ENCODE data around the gene EIF5B. TPM values are rescaled to one million over a fixed set of nuclear protein-coding genes. Genes with fewer than 3 reads are reported as not detected.

EIF5B gene
- total RNA-seq, 3 donors from 2014 or later, result 32.5 to 53.7 (median 42.3) TPM

DNA sequence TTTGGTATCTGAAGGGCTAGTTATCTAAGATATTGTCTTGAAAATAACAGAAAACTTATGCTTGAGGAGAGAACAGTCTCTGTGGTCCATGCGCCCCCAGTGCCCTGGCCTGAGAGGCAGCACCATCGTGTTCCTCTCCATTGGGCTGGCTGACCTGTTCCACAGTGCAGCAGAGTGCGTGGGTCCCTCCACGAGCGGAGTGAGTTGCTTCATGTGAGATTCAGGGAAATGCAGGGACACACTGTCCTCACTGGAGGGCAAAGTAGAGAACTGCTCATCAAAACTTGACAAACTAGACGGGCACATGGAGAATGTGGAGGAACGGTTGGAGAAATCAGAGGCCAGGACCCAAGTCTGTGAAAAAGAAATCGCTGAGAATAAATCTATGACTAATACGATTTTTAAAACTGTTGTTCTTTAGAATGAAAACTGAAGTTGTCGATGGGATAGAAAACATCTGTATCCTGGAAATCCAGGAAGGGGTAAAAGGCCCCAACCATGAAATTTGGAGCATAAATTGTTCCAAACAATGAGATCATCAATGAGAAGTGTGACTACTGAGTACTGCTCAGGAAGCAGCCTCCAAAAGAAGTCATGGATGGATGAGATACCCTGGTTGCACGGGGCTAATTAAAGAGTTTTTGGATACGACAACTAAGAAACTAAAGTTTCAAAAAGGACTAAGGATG, 94.5 kb downstream of the EIF5B start:
- Histone ChIP-seq H3K27ac (no peak overlapping the region), H3K36me3 (peaks cover 22% of the 10 kb centered on the region), H3K4me3 (no peak overlapping the region), H3K4me1 (no peaks in the 10 kb centered on the region), H3K27me3 (no peaks in the 10 kb centered on the region), H3K9me3 (no peaks in the 10 kb centered on the region)
- TF ChIP-seq POLR2AphosphoS5 (IDR thresholded peaks at IDR 0.05) (no peak), POLR2A (IDR thresholded peaks at IDR 0.05) (no peak)
- TF ChIP-seq, protein P1, sequence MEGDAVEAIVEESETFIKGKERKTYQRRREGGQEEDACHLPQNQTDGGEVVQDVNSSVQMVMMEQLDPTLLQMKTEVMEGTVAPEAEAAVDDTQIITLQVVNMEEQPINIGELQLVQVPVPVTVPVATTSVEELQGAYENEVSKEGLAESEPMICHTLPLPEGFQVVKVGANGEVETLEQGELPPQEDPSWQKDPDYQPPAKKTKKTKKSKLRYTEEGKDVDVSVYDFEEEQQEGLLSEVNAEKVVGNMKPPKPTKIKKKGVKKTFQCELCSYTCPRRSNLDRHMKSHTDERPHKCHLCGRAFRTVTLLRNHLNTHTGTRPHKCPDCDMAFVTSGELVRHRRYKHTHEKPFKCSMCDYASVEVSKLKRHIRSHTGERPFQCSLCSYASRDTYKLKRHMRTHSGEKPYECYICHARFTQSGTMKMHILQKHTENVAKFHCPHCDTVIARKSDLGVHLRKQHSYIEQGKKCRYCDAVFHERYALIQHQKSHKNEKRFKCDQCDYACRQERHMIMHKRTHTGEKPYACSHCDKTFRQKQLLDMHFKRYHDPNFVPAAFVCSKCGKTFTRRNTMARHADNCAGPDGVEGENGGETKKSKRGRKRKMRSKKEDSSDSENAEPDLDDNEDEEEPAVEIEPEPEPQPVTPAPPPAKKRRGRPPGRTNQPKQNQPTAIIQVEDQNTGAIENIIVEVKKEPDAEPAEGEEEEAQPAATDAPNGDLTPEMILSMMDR (IDR thresholded peaks at IDR 0.05), result no peak
- DNase-seq (ENCODE audit: low spot score in 2 of 2), result no peak
- intact Hi-C loops (cut with DNase I; ENCODE audit: low total_unique reads), result no loop called here

DNA sequence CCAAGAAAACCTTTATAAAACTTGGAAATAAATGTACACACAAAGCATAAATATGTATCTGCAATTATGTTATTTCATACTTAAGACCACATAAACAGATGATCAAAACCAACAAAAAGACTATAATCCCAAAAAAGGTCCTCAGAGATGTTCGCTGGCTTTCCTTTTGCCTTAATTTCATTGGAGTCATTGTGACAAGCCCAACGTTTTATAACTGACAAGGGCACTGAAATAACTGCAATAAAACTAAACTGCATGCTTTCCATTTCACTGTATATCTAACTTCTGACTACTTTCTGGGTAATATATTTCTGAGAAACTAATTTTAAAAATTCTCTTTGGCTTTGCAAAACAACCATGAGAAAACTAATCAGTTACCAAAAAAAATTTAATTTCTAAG, 96.2 kb downstream of the EIF5B start:
- Histone ChIP-seq H3K4me1 (no peaks in the 10 kb centered on the region), H3K27ac (no peak overlapping the region), H3K4me3 (no peak overlapping the region), H3K9me3 (no peaks in the 10 kb centered on the region), H3K27me3 (no peaks in the 10 kb centered on the region), H3K36me3 (peaks cover 16% of the 10 kb centered on the region)
- TF ChIP-seq, protein P1 (IDR thresholded peaks at IDR 0.05), result no peak
- TF ChIP-seq POLR2A (IDR thresholded peaks at IDR 0.05), result no peak
- TF ChIP-seq POLR2AphosphoS5 (IDR thresholded peaks at IDR 0.05), result no peak
- no peak for DNase-seq (ENCODE audit: low spot score in 2 of 2)
- intact Hi-C loops (cut with DNase I; ENCODE audit: low total_unique reads), result no loop called here

DNA sequence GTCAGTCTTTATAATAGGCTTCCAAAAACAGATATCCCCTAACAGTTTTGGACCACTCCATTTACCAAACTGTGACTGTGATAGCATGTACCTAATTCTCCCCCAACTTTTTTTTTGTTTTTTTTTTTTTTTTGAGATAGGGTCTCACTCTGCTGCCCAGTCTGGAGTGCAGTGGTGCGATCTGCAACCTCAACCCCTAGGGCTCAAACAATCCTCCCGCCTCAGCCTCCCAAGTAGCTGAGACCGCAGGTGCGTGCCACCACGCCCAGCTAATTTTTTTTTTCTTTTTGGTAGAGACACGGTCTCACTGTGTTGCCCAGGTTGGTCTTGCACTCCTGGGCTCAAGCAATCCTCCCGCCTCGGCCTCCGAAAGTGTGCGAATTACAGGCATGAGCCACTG, 99.7 kb downstream of the EIF5B start:
- H3K4me1 ChIP-seq, result no peaks in the 10 kb centered on the region
- no peak overlapping the region for H3K27ac ChIP-seq
- no peak for TF ChIP-seq POLR2AphosphoS5 (IDR thresholded peaks at IDR 0.05)
- TF ChIP-seq, protein P1 (IDR thresholded peaks at IDR 0.05), result no peak
- no peak for TF ChIP-seq POLR2A (IDR thresholded peaks at IDR 0.05)
- DNase-seq (ENCODE audit: low spot score in 2 of 2), result no peak
- intact Hi-C loops (cut with DNase I; ENCODE audit: low total_unique reads), result no loop called here
- H3K4me3 ChIP-seq, result no peak overlapping the region
- peaks cover 4% of the 10 kb centered on the region for H3K36me3 ChIP-seq
- no peaks in the 10 kb centered on the region for H3K9me3 ChIP-seq
- no peaks in the 10 kb centered on the region for H3K27me3 ChIP-seq

DNA sequence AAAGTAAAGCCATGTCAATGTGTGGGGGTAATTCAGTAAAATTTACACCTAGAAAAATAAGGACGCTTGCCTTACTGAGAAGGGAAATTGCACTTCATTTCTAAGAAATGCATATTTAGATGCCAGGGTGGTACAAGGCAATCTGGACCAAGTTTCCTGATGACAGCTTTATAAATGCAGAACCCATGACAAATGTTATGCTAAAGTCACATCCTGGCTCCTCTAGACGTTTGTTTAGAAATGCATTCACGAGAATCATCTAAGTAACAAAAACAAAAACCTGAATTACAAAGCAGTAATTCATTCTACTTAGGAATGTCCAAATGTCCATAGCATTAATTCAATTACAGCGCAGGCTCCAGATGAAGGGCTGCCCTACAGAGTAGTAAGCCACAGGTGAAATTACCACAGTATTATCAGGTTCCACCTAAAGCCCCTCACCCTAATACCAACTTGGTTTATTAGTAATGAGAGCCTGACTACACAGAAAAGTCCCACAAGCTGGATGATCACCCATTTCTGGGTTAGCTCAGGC, 102.8 kb downstream of the EIF5B start:
- DNase-seq (ENCODE audit: low spot score in 2 of 2), result no peak
- TF ChIP-seq POLR2A (IDR thresholded peaks at IDR 0.05) (no peak), POLR2AphosphoS5 (IDR thresholded peaks at IDR 0.05) (no peak)
- TF ChIP-seq, protein P1 (IDR thresholded peaks at IDR 0.05), result no peak
- Histone ChIP-seq H3K27ac (no peak overlapping the region), H3K4me3 (no peak overlapping the region), H3K36me3 (no peaks in the 10 kb centered on the region), H3K9me3 (no peaks in the 10 kb centered on the region), H3K4me1 (no peaks in the 10 kb centered on the region), H3K27me3 (no peaks in the 10 kb centered on the region)
- intact Hi-C loops (cut with DNase I; ENCODE audit: low total_unique reads), result no loop called here

DNA sequence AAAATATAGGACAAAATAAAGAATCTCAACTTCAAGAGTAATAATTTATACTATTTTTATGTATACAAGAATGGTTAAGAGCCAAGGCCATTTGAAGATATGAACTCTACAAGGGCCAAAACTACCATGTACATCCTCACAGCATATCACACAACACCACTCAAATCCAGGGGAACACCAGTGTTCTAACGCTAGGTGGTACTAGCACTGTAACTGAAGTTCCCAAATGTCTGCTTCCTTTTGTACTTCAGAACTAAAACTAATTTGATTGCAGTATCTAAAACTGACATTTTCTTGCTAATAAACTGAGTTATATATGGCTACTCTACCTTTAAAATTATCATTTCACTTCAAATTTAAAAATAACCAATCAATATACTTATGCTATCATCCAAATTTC, 105.6 kb downstream of the EIF5B start:
- Histone ChIP-seq H3K36me3 (no peaks in the 10 kb centered on the region), H3K4me3 (no peak overlapping the region), H3K27me3 (no peaks in the 10 kb centered on the region), H3K27ac (no peak overlapping the region), H3K9me3 (no peaks in the 10 kb centered on the region), H3K4me1 (no peaks in the 10 kb centered on the region)
- DNase-seq (ENCODE audit: low spot score in 2 of 2), result no peak
- TF ChIP-seq POLR2AphosphoS5 (IDR thresholded peaks at IDR 0.05) (no peak), POLR2A (IDR thresholded peaks at IDR 0.05) (no peak)
- TF ChIP-seq, protein P1 (IDR thresholded peaks at IDR 0.05), result no peak
- intact Hi-C loops (cut with DNase I; ENCODE audit: low total_unique reads), result no loop called here

Data from breast epithelium (tissue), 4 donors.